Kidney tubule cell (primary cell): ENCODE results near the gene CDKAL1.

Experiments
- DNase-seq: peaks from one replicate; pipeline ENCODE4 v3.0.0-alpha.2; 2018; ENCODE audit warnings: low spot score

CDKAL1 gene

GRCh38 chr6:21259660-21260059, 725.4 kb downstream of the CDKAL1 start:
- DNase-seq = no peak

- no peak for DNase-seq
Observed at GRCh38 chr6:21262504-21262903, 728.2 kb downstream of the CDKAL1 start.

- DNase-seq = peak; percentile 60
Observed at GRCh38 chr6:21263531-21264287, 729.5 kb downstream of the CDKAL1 start.

DNA sequence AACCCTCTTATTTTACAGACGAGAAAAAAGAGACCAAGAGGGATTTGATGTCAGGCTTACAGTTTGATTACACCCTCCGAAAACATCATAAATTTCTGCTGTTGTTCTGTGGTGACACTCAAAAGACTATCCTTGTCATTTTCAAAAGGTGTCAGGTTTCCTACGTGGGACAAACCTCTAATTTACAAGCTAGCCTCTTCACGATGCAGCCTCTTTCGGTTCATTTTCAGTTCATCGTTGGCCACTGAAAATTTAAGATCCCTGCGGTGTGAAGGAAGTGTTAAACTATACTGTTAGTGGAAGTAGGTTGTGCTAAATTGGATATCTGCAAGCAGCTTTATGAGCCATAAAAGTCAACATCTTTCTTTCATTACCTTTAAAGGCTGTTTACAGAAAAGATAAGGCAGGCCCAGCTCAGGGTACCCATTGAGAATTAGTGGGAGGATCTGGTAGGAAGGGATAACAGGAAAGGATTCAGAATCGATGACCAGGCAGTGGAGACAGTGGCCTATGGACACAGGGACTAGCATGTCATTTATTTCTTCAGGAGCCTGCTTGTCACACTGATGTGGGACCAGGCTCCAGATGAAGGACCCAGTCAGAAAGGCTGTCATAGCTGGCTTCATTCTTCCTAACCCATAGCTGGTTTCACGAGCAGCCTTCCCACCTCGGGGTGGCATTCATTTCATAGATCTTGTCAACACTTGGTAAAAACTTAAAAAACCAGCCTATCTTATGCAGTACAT, 730.2 kb downstream of the CDKAL1 start:
- DNase-seq = no peak

- DNase-seq = peak; percentile 16
Observed at GRCh38 chr6:21265034-21265729, 730.9 kb downstream of the CDKAL1 start.

- peak; percentile 37 for DNase-seq
Observed at GRCh38 chr6:21265730-21266044, 731.4 kb downstream of the CDKAL1 start.

DNA sequence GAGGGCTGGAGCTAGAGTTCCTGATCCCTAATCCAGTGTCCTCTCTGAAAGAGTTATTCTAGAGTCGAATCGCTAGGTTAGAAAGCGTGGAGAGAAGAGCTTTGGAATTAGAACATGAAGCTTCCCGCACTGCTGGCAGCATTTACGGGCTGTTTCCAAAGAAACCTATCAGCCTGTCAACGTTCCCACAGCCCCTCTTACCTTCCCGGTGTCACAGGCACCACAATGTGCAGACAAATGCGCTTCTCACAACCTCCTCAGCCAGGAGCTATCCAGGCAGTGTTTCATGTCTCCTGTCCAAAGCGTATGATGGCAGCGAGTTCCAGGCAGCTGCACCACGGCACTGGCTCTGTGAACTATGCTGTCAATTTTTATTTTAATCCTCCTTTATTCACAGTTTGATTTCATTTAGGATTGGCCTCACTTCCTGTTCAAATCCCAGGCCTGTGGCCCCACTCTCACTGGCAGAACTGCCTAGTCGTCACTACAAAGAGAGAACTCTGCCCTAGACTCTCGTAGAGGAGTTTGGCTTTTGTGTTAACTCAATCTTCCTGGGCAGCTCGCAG, 736.5 kb downstream of the CDKAL1 start:
- no peak for DNase-seq

DNA sequence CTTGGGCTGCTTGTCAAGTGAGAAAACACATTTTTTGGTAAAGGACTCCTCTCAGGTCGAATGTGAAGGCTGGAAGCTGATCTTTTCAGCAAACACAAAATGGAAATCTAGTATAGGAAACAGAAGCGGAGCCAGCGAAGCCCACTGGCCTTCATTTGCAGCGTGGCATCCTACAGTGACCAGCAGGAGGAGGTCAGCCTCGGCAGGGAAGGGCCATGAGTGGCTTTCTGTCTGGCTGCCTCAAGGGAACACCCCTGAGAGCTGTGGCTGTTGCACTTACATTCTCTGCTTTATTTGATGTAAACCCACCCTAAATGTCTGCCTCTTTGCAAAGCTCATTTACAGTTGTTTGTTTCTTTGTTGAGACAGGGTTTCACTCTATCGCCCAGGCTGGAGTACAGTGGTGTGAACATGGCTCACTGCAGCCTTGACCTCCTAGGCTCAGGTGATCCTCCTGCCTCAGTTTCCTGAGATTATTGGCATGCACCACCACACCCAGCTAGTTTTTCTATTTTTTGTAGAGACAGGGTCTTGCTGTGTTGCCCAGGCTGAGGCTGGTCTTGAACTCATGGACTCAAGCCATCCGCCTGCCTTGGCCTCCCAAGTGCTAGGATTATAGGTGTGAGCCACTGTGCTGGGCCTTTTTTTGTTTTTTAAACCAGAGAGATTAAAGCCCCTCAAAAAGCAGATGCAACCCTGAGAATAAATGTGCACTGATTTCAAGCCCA, 737.3 kb downstream of the CDKAL1 start:
- DNase-seq = no peak

- no peak for DNase-seq
Observed at GRCh38 chr6:21273451-21273850, 739.2 kb downstream of the CDKAL1 start.

DNA sequence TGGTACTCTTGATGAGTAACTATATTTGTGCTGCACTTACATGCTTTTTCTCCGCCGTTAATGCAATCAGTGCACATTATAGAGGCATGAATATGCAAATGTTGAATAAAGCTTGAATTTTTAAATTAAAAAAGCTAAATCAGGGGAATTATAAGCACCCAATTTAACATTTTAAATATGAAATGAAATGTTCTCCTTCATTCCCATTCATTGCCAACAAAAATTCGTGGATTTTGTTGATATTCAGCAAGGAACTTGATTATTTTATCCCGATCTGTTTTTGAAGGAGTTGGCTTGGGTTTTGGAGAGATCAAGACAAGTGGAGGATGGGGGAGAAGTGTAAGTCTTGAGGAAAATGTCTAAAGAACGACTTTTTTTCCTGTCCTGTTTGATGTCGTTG, 740.6 kb downstream of the CDKAL1 start:
- no peak for DNase-seq

DNA sequence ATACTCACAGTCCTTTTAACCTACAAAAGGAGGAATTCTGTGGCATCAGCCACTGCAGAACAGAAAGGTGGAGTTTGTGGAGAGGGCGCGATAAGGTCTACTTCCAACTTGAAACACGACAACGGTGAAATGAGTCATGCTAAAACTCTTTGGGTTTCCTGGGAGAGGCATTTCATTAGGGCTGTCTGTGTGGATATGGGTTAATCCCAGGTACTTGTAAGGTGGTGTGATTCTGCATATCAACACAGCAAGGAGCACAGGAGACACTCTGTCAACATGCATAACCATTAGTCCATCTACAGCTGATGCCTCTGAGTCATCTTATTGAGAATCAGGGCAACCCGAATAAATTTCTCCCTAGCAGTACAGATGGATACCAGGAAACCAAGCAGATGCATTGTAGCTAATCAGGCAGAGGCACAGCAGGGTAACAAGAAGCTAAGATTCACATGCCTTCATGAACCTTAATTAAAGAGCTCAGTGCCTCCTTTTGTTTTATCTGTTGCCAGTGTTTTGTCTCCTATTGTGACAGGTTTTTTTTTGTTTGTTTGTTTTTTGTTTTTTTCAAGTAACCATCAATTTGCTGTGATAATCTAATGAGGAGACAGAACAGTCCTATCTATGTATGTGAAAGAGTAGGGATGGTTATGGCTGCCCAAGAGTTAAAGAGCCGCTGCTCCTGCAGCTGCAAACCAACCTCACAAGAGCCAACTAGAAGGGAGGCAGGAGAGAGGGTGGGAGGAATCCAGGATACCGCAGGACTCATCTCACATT, 743.5 kb downstream of the CDKAL1 start:
- DNase-seq = peak; percentile 64

- DNase-seq = no peak
Observed at GRCh38 chr6:21278375-21278745, 744.1 kb downstream of the CDKAL1 start.

DNA sequence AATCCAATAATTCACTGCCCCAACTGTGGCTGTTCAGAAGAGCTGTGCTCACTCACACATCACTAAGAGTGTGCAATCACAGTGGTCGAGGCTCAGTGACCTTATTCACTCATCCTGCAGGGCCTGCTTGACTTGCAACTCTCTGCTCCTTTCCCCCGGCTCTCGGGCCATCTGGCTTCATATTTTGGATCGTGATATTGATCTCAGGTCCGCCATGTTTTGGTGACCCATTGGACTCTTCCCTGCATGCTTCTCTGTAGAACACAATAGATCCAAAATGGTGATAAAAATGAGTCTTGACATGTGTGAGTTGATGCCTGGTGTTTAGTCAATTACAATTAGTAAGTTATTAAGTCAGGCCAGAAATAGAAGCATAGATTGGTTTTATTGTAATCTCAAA, 745.4 kb downstream of the CDKAL1 start:
- DNase-seq = peak; percentile 9

GRCh38 chr6:21281366-21281765, 747.1 kb downstream of the CDKAL1 start:
- DNase-seq = peak; percentile 22
